Dendritic cell treated with granulocyte-macrophage colony-stimulating factor and Interleukin-4, amounts not matched to agents 40 ng/mL and 50 ng/mL, for 4 days (primary cell): ENCODE measurements around the gene ABLIM3.
A peak's percentile ranks its signal among the peaks of the same experiment; 100 is the strongest.

ENCODE experiments used
- H3K27ac Mint-ChIP-seq: one replicate; pipeline ENCODE4 v1.8.0; 2022; ENCODE audit warnings: mild to moderate bottlenecking, mixed read lengths
- H3K27me3 Mint-ChIP-seq: one replicate; pipeline ENCODE4 v1.8.0; 2022; ENCODE audit warnings: mild to moderate bottlenecking, mixed read lengths
- H3K36me3 Mint-ChIP-seq: one replicate; pipeline ENCODE4 v1.8.0; 2022; ENCODE audit warnings: low read depth, mixed read lengths
- H3K4me1 Mint-ChIP-seq: one replicate; pipeline ENCODE4 v1.8.0; 2022; ENCODE audit warnings: low read depth, mixed read lengths
- H3K4me3 Mint-ChIP-seq: one replicate; pipeline ENCODE4 v1.8.0; 2022; ENCODE audit warnings: mild to moderate bottlenecking, moderate library complexity, mixed read lengths
- H3K9me3 Mint-ChIP-seq: one replicate; pipeline ENCODE4 v1.8.0; 2022; ENCODE audit warnings: mixed read lengths
- intact Hi-C: fragments of 100-400 bp; cut with micrococcal nuclease; formaldehyde crosslinking; loops from one replicate; pipeline ENCODE4 v1.15.0; 2022

ABLIM3 gene

GRCh38 chr5:149217096-149217802 is 76.0 kb downstream of the ABLIM3 start:
- Mint-ChIP-seq H3K27ac (no peak overlapping the region), H3K4me3 (no peak overlapping the region), H3K9me3 (no peaks in the 10 kb centered on the region), H3K36me3 (no peaks in the 10 kb centered on the region), H3K27me3 (peaks cover 4% of the 10 kb centered on the region), H3K4me1 (no peaks in the 10 kb centered on the region)
- intact Hi-C loops = no loop called here

GRCh38 chr5:149217803-149218155 is 76.5 kb downstream of the ABLIM3 start:
- H3K9me3 Mint-ChIP-seq = no peaks in the 10 kb centered on the region
- no peak overlapping the region for H3K4me3 Mint-ChIP-seq
- H3K27ac Mint-ChIP-seq = no peak overlapping the region
- no peaks in the 10 kb centered on the region for H3K36me3 Mint-ChIP-seq
- no peaks in the 10 kb centered on the region for H3K4me1 Mint-ChIP-seq
- peaks cover 4% of the 10 kb centered on the region for H3K27me3 Mint-ChIP-seq
- intact Hi-C loops = no loop called here

DNA sequence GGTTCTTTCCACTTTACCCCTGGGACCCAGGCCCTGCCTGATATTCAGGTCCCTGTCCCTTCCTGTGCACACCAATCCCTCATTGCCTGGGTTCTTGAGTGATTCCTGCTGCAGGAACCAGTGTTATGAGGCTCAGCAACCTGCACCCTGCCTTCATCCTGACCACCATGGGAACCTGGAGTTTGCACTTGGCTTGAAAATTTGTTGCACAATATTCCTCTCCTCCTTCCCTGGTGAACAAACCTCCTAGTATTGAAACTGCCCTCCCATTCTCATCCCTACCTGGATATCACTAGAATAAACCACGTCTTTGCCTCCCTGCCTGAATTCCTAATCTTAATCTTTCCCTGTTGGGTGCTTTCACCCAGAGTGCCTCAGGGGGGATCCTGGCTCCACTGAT is 78.3 kb downstream of the ABLIM3 start:
- Mint-ChIP-seq H3K4me3 (no peak overlapping the region), H3K36me3 (no peaks in the 10 kb centered on the region), H3K4me1 (peaks cover 6% of the 10 kb centered on the region), H3K9me3 (no peaks in the 10 kb centered on the region), H3K27me3 (no peaks in the 10 kb centered on the region), H3K27ac (no peak overlapping the region)
- intact Hi-C loops = no loop called here

GRCh38 chr5:149220750-149221149 is 79.5 kb downstream of the ABLIM3 start:
- intact Hi-C loops = loop anchor here (10.0 kb wide), 1 partner anchor 486 kb away; no protein-coding TSS in a partner anchor
- Mint-ChIP-seq H3K36me3 (no peaks in the 10 kb centered on the region), H3K9me3 (no peaks in the 10 kb centered on the region), H3K4me3 (no peak overlapping the region), H3K4me1 (peaks cover 6% of the 10 kb centered on the region), H3K27ac (no peak overlapping the region), H3K27me3 (no peaks in the 10 kb centered on the region)

GRCh38 chr5:149221326-149221725 is 80.0 kb downstream of the ABLIM3 start:
- H3K27me3 Mint-ChIP-seq = no peaks in the 10 kb centered on the region
- intact Hi-C loops = loop anchor here (10.0 kb wide), 1 partner anchor 487 kb away; no protein-coding TSS in a partner anchor
- no peaks in the 10 kb centered on the region for H3K9me3 Mint-ChIP-seq
- peaks cover 6% of the 10 kb centered on the region for H3K4me1 Mint-ChIP-seq
- no peak overlapping the region for H3K27ac Mint-ChIP-seq
- no peak overlapping the region for H3K4me3 Mint-ChIP-seq
- H3K36me3 Mint-ChIP-seq = no peaks in the 10 kb centered on the region

DNA sequence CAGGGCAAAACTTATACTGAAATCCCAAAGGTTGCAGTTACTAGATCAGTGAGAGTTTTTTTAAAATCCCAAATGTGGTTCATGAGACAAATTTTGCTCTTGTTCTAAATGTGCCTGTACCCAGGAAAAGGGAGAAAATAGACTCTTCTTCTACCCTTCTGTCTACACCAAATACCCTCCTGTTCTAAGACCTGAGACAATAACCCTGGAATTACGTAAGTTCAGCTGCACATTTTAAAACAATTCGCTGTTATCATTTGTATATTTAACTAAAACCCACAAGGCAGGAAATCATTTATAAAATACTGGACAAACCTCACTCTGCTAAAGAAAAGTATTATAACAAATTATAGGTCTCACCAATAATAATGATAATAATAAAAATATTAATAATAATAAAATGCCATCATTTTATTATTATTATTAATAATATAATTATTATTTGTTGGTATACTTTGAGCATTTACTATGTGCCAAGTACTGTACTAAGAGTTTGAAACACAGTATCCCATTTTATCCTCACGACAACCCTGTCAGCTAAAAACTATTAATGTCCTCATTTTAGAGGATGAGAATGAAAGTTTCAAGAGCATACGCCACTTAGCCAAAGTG is 80.5 kb downstream of the ABLIM3 start:
- Mint-ChIP-seq H3K4me3 (no peak overlapping the region), H3K27me3 (no peaks in the 10 kb centered on the region), H3K4me1 (peaks cover 6% of the 10 kb centered on the region), H3K36me3 (no peaks in the 10 kb centered on the region), H3K27ac (no peak overlapping the region), H3K9me3 (no peaks in the 10 kb centered on the region)
- intact Hi-C loops = loop anchor here (10.0 kb wide), 1 partner anchor 487 kb away; no protein-coding TSS in a partner anchor

DNA sequence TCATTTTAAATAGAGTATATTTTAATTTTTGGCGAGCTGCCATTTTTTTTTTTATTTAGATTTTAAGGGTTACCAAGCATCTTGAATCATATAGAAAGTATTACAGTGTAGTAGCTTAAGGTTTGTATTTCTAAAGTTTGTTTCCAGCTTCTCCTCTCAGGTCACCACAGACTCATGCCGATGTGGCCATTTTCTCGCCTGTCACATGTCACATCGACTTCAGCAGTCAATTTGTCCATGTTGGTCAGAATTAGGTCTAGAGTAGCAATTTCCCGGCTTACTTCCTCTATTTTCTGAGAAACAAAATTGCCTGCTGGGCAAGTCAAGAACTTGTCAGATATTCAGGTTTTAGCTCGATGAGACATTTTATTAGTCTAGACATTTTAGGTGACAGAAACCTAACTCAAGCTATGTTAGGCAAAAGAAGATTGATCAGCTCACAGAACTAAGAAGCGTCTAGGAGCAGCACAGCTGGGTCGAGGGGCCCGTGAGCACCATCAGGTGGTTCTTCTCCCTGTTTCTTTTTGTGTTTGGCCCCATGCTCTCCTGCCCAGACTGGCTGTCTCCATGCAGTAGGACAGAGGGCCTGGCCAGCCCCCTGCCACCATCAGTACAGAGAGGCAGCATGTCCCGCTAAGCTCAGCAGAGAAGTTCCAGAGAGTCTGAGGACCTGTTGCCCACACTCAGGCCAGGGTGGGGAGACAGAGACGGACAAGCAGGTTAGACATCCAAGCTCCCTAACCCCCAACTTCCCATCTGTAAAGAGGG is 82.0 kb downstream of the ABLIM3 start:
- H3K27me3 Mint-ChIP-seq = no peaks in the 10 kb centered on the region
- peaks cover 6% of the 10 kb centered on the region for H3K4me1 Mint-ChIP-seq
- no peaks in the 10 kb centered on the region for H3K9me3 Mint-ChIP-seq
- intact Hi-C loops = loop anchor here (10.0 kb wide), 1 partner anchor 488 kb away; no protein-coding TSS in a partner anchor
- H3K27ac Mint-ChIP-seq = peak overlapping the region; percentile 73
- no peaks in the 10 kb centered on the region for H3K36me3 Mint-ChIP-seq
- no peak overlapping the region for H3K4me3 Mint-ChIP-seq

GRCh38 chr5:149224282-149224681 is 83.0 kb downstream of the ABLIM3 start:
- Mint-ChIP-seq H3K27ac (no peak overlapping the region), H3K36me3 (no peaks in the 10 kb centered on the region), H3K4me1 (peaks cover 12% of the 10 kb centered on the region), H3K27me3 (no peaks in the 10 kb centered on the region), H3K4me3 (no peak overlapping the region), H3K9me3 (no peaks in the 10 kb centered on the region)
- intact Hi-C loops = loop anchor here (10.0 kb wide), 1 partner anchor 489 kb away; no protein-coding TSS in a partner anchor

DNA sequence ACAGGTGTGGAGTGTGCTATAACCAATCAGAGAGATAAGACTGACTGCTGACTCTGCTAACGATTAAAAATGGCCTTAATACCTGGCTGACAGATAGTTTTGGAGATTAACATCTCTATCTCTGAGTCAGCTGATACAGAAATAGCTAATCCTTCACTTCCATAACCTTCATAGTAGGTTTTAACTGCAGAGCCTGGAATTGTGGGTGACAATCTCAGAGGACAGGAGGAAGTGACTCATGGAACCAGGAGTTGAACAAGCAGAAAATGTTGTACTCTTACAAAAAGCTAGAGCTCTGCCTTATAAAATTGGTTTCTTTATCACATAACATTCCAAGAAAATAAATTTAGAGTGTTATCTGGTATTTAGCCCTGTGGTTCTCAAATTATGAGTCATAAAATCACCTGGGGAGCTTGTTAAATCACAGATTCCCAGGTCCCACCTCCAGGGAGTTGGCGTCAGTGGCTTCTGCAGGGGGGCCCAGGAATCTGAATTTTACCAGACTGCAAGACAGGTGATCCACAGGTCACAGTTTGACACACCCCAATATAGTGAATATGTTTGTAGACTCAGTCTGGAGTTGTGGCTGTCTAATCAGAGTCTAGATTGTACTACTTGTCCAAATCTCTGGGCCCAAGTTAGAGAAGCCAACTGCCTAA is 86.0 kb downstream of the ABLIM3 start:
- no peak overlapping the region for H3K27ac Mint-ChIP-seq
- H3K4me1 Mint-ChIP-seq = peaks cover 12% of the 10 kb centered on the region
- intact Hi-C loops = loop anchor here (10.0 kb wide), 1 partner anchor 492 kb away; no protein-coding TSS in a partner anchor
- H3K4me3 Mint-ChIP-seq = no peak overlapping the region
- H3K36me3 Mint-ChIP-seq = no peaks in the 10 kb centered on the region
- peaks cover 8% of the 10 kb centered on the region for H3K27me3 Mint-ChIP-seq
- no peaks in the 10 kb centered on the region for H3K9me3 Mint-ChIP-seq

- no peaks in the 10 kb centered on the region for H3K36me3 Mint-ChIP-seq
- no peak overlapping the region for H3K4me3 Mint-ChIP-seq
- H3K27ac Mint-ChIP-seq = no peak overlapping the region
- no peaks in the 10 kb centered on the region for H3K9me3 Mint-ChIP-seq
- intact Hi-C loops = loop anchor here (1.0 to 10.0 kb wide), 2 partner anchors 87 to 494 kb away; partner anchors contain the start of gene ABLIM3
- H3K4me1 Mint-ChIP-seq = peaks cover 6% of the 10 kb centered on the region
- H3K27me3 Mint-ChIP-seq = peaks cover 11% of the 10 kb centered on the region
Observed at GRCh38 chr5:149228618-149229297, 87.5 kb downstream of the ABLIM3 start.

DNA sequence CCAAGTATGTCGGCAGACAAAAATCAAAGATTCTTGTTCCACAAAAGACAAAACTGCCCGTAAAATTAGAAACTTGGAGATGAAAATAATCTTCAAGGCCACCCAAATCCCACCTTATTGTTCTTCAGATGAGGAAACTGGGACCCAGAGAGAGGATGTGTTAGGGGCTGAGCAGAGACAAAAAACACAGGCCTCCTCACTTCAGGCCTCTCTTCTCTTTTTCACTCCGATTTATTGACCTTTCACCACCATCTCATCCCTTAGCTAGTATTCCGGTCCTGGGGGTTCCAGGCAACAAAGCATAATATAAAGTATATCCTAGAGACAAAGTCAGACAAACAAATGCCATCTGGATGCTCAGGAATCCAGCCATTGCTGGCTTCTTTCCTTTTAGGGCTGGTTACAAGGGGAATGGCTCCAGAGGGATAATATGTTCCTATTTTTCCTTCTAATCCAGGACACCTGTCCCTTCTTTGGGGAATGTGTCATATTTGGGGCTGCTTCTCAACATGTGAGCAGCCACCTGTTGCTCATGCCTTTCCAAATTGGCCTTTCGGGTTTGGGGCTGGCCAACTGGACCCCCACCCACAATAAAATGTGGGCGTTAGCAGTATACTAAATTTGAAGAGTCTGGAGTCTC is 88.1 kb downstream of the ABLIM3 start:
- no peaks in the 10 kb centered on the region for H3K36me3 Mint-ChIP-seq
- no peak overlapping the region for H3K27ac Mint-ChIP-seq
- H3K4me1 Mint-ChIP-seq = peaks cover 6% of the 10 kb centered on the region
- peaks cover 13% of the 10 kb centered on the region for H3K27me3 Mint-ChIP-seq
- H3K4me3 Mint-ChIP-seq = no peak overlapping the region
- no peaks in the 10 kb centered on the region for H3K9me3 Mint-ChIP-seq
- intact Hi-C loops = loop anchor here (1.0 to 10.0 kb wide), 2 partner anchors 88 to 495 kb away; partner anchors contain the start of gene ABLIM3

DNA sequence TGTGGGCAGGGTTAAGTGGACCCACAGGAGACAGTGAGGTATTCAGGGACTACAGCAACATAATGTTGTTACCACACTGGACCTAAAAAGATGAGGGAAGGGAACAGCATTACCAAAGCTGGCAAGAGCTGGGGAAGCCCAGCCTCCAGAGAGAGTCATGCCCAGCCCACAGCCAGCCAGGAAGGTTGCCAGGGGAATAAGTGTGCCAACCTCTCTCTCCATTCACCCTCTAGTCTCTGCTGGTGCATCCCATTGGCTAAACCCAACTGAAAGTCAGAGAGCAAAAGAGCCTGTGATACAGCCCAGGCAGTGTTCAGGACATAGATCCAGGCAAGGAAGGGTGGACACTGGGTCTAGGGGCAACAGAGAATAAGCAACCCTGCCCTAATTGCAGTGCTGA is 94.5 kb downstream of the ABLIM3 start:
- H3K4me1 Mint-ChIP-seq = no peaks in the 10 kb centered on the region
- no peak overlapping the region for H3K4me3 Mint-ChIP-seq
- H3K36me3 Mint-ChIP-seq = no peaks in the 10 kb centered on the region
- peaks cover 30% of the 10 kb centered on the region for H3K27me3 Mint-ChIP-seq
- no peak overlapping the region for H3K27ac Mint-ChIP-seq
- H3K9me3 Mint-ChIP-seq = no peaks in the 10 kb centered on the region
- intact Hi-C loops = no loop called here

GRCh38 chr5:149237662-149238061 is 96.4 kb downstream of the ABLIM3 start:
- Mint-ChIP-seq H3K27me3 (peaks cover 26% of the 10 kb centered on the region), H3K9me3 (no peaks in the 10 kb centered on the region), H3K4me1 (no peaks in the 10 kb centered on the region), H3K4me3 (no peak overlapping the region), H3K27ac (no peak overlapping the region), H3K36me3 (no peaks in the 10 kb centered on the region)
- intact Hi-C loops = no loop called here
